HG03442 (cell line): Measurements from ENCODE around the gene HPS4.

Source experiments
- ATAC-seq: cut with Tn5 transposase; IDR thresholded peaks from one replicate; pipeline ENCODE4 v1.9.1; 2021; ENCODE audit warnings: mild to moderate bottlenecking, moderate library complexity; ENCODE audit not compliant: unreplicated experiment

The HPS4 gene

GRCh38 chr22:26499188-26499703 lies 15.7 kb upstream of the HPS4 start:
- no peak for ATAC-seq

- no peak for ATAC-seq
Observed at GRCh38 chr22:26496456-26496855, 12.9 kb upstream of the HPS4 start.

GRCh38 chr22:26494506-26494905 lies 10.9 kb upstream of the HPS4 start:
- no peak for ATAC-seq

GRCh38 chr22:26492220-26492619 lies 8.6 kb upstream of the HPS4 start:
- ATAC-seq, result no peak

- ATAC-seq, result no peak
Observed at GRCh38 chr22:26489447-26490036, 6.0 kb upstream of the HPS4 start.

DNA sequence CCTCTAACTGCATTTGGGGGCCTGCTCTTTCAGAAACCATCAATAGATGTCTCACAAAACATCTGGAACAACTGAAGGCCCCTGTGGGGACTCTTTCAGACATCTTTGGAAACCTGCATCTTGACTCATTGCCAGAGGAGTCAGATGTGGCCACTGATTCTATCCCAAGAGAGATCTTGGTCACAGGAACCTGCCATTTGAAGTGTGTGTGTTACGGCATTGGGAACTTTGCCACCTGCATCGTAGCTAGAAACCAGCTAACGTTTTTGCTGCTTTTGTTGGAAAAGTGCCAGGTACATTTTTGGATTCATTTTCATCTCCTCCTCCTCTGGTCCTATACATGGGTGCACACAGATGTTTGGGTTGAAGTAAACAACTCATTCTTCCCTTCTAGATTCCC lies 4.4 kb upstream of the HPS4 start:
- ATAC-seq, result no peak

- no peak for ATAC-seq
Observed at GRCh38 chr22:26486394-26486793, 2.8 kb upstream of the HPS4 start.

DNA sequence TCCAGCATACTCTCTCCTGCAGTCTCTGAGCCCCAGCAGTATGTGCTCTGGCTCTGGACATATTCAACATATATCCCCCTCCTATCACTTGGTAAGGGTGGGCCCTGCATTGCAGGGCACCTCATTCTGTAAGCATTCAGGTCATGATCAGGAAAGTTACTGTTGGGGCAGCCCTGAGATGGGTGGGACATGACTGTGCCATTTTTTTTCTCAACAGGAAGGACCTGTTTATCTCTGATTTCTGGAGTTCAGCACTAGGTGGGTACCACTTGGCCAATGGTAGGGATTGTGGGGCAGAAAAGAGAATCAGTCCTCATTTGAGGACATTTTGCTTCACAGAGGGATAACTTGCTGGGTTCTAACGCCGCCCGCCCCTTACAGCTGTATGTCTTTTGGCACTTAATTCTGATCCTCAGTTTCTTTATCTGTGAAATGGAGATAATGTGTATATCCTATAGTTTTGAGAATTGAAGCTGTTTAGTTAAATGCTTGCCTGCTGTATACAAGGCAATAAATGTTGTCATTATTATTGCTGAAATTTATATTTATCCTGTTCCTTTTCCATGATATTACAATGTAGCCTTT lies 2.3 kb upstream of the HPS4 start:
- ATAC-seq, result no peak

DNA sequence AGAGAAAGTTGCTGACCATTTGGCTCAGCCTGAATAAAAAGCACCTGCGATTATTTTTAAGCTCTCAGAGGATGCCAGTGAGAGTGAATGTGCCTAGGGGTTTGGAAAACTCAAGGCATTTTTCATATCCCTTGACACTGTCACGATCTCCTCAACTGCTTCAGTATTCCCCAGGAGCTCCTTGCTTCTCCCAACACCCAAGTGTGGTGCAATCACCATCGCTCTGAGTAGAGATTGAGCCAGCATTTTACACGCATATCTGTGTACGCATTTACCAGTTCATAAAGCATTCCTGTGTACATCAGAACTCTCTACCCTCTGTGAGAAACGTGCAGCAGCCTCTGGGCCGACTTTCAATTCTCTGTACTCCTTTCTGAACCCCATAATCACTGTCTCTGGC lies 1.4 kb upstream of the HPS4 start:
- ATAC-seq, result no peak

GRCh38 chr22:26484360-26484706 lies 750 bp upstream of the HPS4 start:
- ATAC-seq, result no peak

DNA sequence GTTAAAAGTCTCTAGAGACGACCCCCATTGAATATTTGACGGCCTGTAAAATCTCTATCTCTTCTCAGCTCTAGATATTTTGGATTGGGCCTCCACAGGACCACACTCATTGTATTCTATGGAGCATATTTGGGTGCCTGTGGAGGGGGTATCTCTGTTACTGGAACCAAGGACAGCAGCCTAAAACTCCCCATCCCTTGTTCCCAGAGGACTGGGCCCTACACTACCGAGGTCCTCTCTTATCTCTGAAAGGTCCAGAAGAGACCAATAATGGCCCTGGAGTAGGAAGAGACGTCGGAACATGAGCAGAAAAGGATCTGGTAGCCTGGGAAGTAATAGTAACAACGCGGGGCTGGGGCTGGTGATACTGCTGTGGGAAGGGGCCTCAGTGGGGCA lies 542 bp downstream of the HPS4 start:
- ATAC-seq, result no peak

- ATAC-seq, result no peak
Observed at GRCh38 chr22:26482161-26482560, 1.4 kb downstream of the HPS4 start.

DNA sequence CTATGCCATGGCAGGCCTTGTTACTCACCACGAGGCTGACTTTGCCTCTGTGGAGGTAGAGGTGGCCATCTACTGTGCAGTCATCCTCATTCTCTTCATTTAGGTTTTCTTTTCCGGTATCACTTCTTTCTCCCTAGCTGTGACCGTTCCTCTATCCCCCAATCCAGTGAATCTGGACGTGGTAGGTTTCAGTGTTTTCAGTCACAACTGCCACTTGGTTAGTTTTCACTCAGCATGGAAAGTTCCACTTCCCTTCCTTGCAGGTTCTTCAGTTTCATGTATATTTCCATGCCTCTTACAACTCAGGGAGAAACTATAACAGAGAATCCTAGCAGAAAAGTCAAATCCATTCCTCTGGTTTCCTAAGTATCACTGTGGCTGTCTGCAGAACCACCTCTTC lies 1.9 kb downstream of the HPS4 start:
- ATAC-seq, result no peak

DNA sequence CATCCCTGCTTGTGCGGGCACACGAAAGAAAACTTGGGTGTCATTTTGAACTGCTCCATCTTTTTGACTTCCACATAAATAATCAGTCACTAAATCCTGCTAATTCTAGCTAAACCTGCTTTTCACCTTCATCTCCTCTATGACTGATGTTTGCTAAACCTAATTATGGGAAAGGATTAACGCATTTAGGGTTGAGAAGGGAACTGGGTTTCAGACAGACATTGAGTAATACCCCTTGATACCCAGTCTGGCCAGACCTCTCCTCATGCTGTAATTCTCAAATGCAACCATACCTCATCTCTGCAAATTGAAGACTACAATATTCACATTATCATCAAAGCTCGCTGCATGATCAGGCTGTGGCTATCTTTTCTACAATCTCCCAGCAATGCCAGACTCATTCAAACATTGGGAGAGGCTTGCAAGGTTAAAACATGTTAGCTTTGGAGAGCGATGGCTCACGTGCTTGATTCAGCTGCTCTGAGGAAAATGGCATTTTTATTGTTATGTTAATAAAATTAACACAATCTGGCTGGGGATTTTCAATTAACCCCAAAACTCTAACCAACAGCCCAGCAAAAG lies 2.4 kb downstream of the HPS4 start:
- no peak for ATAC-seq

DNA sequence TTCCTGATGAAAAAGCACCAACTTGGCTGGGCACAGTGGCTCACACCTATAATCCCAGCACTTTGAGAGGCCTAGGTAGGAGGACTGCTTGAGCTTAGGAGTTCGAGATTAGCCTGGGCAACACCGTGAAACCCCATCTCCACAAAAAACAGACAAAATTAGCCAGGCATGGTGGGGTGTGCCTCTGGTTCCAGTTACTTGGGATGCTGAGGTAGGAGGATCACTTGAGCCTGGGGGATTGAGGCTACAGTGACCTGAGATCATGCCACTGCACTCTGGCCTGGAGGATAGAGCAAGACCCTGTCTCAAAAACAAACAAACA lies 3.0 kb downstream of the HPS4 start:
- no peak for ATAC-seq

DNA sequence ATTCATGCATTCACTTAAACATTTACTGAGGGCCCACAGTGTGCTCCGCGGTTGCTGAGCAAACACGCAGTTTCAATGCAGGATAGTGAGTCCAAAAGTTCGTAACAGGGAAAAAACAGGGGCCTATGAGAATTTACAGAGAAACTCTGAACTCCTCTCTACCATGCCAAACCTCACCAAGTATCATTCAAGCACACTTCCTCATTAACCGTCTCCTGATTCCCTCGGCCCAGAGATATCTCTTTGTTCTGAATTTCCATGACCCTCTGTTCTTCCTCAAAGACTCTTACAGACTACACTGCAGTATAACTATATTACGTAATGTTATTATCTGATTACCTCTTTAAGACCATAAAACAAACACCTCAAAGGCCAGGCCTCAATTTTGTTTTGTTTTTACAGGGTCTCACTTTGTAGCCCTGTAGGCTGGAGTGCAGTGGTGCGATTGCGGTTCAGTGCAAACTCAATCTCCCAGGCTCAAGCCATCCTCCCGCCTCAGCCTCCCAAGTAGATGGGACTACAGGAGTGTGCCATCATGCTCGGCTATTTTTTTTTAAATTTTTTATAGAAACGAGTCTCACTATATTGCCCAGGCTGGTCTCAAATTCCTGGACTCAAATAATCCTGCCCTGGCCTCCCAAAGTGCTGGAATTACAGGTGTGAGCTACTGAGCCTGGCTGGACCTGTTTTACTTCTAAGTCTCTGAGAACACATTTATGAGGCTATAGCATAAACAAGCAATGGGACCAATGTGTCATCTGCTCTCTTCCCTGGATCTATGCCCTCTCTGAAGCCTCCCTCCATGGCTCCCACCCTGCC lies 3.6 kb downstream of the HPS4 start:
- ATAC-seq, result no peak

DNA sequence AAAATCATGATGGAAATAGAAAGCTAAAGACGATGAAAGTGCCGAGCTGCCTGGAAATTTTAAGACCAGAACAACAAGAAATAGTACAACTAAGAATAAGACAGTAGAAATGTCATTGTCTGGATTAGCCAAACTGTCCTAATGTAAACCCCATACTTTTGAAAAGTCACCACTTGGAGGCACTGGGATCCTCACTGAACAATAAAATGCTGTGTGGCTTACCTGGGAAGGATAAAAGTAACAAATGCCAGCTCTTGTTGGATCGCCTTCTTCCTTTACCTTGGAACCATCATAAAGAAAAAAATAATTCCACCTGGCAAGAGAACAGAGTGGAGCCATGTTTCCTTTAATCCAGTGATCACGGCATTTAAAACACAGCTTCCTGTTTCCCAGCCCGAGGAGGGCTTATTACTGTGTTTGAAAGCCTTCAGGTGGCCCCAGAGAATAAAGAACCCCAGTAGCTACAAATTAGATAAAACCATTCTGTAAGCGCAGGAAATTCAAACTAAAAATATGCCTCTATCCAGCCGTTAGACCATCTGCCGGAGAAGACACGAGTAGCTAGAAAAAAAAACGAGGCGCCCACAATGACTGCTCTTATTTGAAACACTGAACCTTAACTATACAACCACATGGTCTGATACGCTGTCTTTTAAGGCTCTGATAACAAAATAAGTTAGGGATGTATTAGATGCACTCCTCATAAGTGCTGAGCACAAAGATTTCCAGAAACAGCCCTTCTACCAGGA lies 4.4 kb downstream of the HPS4 start:
- no peak for ATAC-seq

GRCh38 chr22:26477341-26477731 lies 6.2 kb downstream of the HPS4 start:
- ATAC-seq, result no peak

DNA sequence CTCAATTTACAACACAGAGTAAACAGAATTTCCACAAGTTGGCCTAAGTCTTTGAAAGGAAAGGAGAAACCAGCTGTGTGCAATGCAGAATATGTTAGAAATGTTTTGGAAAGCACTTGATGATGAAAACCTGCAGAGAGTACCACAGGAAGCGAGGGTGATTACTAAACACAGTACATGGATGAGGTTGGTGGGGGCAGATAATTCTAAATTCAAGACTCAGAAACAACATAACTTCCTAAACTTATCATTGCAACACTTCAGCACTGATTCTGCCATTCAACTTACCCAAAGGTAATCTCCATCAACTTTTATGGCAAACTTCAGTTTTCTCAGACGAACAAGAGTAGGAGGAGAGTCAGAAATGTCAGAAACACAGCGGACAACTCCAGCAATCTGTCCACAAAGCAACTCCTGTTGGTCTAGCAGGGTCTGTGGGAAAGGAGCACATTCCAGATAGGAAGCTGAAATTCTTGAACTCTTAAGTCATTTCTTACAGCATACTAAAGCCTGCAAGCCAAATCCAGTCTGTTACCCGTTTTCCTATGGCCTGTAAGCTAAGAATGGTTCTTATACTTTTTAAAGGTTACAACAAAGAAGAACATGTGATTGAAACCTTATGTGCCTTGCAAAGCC lies 6.8 kb downstream of the HPS4 start:
- no peak for ATAC-seq

DNA sequence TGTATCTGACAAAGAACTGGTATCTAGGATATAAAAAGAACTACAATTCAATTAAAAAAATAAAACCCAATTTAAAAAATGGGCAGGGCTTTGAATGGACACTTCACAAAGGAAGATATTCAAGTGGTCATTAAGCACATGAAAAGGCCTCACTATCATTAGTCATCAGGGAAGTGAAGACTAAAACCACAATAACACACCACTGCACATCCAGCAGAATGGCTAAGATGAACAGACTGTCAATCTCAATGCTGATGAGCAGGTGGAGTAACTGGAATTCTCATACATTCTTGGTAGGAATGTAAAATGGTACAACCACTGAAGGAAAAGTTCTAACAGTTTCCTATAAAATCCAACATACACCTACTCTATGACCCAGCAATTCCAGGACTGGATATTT lies 8.9 kb downstream of the HPS4 start:
- no peak for ATAC-seq

DNA sequence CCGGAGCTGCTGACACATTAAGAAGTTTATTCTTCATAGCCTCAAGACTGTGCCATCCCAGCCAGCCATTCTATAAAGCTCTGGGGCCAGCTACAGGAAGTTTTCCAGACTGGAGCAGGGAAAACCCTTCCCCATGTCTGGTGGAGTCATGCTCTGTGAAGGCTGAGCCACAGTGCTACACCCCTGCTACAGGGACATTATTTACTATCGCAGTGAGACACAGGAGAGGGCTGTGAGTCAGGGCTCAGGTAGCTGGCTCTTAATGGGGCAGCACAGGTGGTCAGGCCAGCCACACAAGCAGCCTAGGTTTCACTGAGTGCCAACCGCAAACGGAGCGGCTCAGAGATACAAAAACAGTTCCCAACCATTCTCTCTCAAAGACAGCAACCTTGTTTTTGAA lies 12.1 kb downstream of the HPS4 start:
- no peak for ATAC-seq
